NOMO-1 (cell line): ENCODE data around the gene PRSS37.

Source experiments
- DNase-seq, 2 experiments: peaks; one replicate each; lab custom pipeline; 2025; ENCODE audit not compliant: unreplicated experiment in 2 of 2; lab: John Stamatoyannopoulos, UW

Gene PRSS37

DNA sequence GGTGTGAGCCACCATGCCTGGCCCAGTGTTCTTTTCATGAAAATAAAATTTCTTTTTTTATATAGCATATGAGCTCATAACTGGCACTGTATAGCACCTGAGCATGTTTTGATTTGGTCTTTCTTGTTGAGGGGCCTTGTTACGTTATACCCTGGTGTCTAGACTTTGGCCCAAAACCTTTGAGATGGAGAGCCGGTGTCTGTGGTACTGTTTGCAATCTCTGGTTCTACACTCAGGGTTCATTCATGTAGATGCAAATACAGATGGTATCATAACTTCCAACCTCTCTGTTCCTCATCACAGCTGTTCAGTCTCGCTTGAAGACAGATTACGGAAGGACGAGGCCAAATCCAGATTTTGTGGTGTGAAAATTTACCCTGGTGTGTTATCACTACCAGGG lies 51.4 kb downstream of the PRSS37 start, which contains the start of gene TAS2R5:
TSS of gene TAS2R5 (plus strand) at position 301 of the 400 bp plus-strand sequence. CDS start 145 bp downstream, outside the sequence.
- no peak for DNase-seq

DNA sequence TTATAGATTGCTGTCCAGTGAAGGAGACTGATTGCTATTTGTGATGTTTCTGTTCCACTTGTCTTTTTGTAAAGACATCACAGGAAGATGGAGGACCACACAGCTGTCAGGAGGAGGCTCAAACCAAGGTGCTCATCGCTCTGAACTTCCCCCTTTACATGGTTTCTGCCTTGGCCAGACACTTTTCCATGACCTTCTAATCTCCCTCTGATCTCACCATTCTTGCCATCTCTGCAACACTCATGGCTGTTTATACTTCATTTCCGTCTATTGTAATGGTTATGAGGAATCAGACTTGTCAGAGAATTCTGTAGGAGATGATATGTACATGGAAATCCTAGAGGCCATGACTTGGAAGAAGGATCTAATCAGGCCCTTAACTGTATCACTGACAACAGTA lies 53.0 kb downstream of the PRSS37 start:
- no peak for DNase-seq
